ENCODE results near the gene IL12B.
"Not testable (repeated sequence)": the region's sequence is repeated elsewhere in the genome, so short reads cannot be mapped to it uniquely, and the experiment has no call there.

The IL12B gene

GRCh38 chr5:159309689-159310433 is 20.4 kb downstream of the IL12B start:
- no peak overlapping the region for H3K4me3 ChIP-seq (replicated peaks in 1 of 2; ENCODE audit: low read depth in 2 of 2, low read length in 2 of 2)
- no peak for TF ChIP-seq CTCF (IDR thresholded peaks at IDR 0.05; ENCODE audit: low read depth, low read length)
- no peak for DNase-seq (ENCODE audit: low read depth in 2 of 2)

- no peak for TF ChIP-seq CTCF (IDR thresholded peaks at IDR 0.05; ENCODE audit: low read depth, low read length)
- DNase-seq (ENCODE audit: low read depth in 2 of 2): peak in 1 of 2 donors; percentile 48
- no peak overlapping the region for H3K4me3 ChIP-seq (replicated peaks in 1 of 2; ENCODE audit: low read depth in 2 of 2, low read length in 2 of 2)
Measured at GRCh38 chr5:159304961-159305595, 25.2 kb downstream of the IL12B start.

- DNase-seq (ENCODE audit: low read depth in 2 of 2): no peak
- no peak for TF ChIP-seq CTCF (IDR thresholded peaks at IDR 0.05; ENCODE audit: low read depth, low read length)
- H3K4me3 ChIP-seq (replicated peaks in 1 of 2; ENCODE audit: low read depth in 2 of 2, low read length in 2 of 2): no peak overlapping the region
Measured at GRCh38 chr5:159303286-159303685, 27.0 kb downstream of the IL12B start.

GRCh38 chr5:159301929-159302860 is 28.1 kb downstream of the IL12B start:
- DNase-seq (ENCODE audit: low read depth in 2 of 2); H3K4me3 ChIP-seq (replicated peaks in 1 of 2; ENCODE audit: low read depth in 2 of 2, low read length in 2 of 2): not testable (repeated sequence)

DNA sequence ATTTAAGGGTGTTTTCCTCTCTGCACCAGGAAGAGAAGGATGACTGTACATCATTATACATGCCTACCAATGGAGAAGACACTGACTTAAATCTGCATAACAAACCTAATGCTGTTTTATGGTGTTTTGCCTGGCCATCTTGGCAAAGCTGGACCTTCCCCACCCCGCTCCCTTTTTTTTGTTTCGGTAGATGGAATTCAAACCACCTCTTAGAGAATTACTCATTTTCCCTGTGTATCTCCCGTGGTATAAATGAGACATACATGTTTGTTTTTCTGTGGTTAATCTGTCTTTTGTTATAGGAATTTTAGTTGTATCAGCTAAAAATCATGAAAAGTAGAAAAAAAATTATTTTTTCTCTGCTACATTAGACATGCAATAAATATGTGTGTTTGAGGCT is 28.8 kb downstream of the IL12B start:
- no peak overlapping the region for H3K4me3 ChIP-seq (replicated peaks in 1 of 2; ENCODE audit: low read depth in 2 of 2, low read length in 2 of 2)
- no peak for TF ChIP-seq CTCF (IDR thresholded peaks at IDR 0.05; ENCODE audit: low read depth, low read length)
- peak in 1 of 2 donors; percentile 43 for DNase-seq (ENCODE audit: low read depth in 2 of 2)

DNA sequence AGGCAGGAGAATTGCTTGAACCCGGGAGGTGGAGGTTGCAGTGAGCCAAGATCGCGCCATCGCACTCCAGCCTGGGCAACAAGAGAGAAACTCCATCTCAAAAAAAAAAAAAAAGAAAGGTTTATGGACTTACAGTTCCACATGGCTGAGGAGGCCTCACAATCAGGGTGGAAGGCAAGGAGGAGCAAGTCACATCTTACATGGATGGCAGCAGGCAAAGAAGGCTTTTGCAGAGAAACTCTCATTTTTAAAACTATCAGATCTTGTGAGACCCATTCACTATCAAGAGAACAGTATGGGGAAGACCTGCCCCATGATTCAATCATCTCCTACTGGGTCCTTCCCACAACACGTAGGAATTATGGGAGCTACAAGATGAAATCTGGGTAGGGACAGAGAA is 33.0 kb downstream of the IL12B start:
- not testable (repeated sequence) for H3K4me3 ChIP-seq (replicated peaks in 1 of 2; ENCODE audit: low read depth in 2 of 2, low read length in 2 of 2); DNase-seq (ENCODE audit: low read depth in 2 of 2)

DNA sequence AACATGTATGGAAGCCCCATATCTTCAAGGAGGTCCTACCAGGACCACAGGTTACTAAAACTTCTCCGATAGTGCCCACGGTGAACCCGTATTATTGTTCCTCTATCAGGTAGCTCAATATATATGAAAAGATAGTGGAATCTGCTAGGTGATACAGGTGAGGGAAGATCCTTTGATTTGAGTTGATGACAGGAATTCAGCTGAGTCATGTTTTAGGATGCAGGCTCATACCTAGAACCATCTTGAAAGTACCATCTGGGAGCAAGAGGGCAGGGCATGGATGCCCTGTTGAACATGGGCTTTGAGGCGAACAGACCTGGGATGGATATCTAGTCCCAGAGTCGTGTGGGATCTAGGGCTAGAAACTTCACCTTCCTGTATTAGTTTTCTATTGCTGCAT is 35.4 kb downstream of the IL12B start:
- DNase-seq (ENCODE audit: low read depth in 2 of 2): no peak
- no peak for TF ChIP-seq CTCF (IDR thresholded peaks at IDR 0.05; ENCODE audit: low read depth, low read length)
- no peak overlapping the region for H3K4me3 ChIP-seq (replicated peaks in 1 of 2; ENCODE audit: low read depth in 2 of 2, low read length in 2 of 2)

All from cardiac fibroblast (primary cell).